Cardiac fibroblast (primary cell): ENCODE results near the gene RMRP.
A peak's percentile ranks its signal among the peaks of the same experiment; 100 is the strongest.

Experiments
- DNase-seq, 2 donors: peaks; one replicate each; pipeline versions ENCODE4 v3.0.0 to v3.0.0-alpha.2; 2010; ENCODE audit warnings: low read depth in 2 of 2
- H3K4me3 ChIP-seq, 2 donors: replicated peaks in 1 of 2; 1 replicate in 1 of 2; 2 replicates in 1 of 2; pipeline ENCODE4 v1.5.1; 2011; ENCODE audit warnings: low read depth in 2 of 2, low read length in 2 of 2, mild to moderate bottlenecking in 2 of 2, moderate library complexity in 1 of 2
- CTCF ChIP-seq: IDR thresholded peaks from one replicate; pipeline ENCODE4 v1.5.1; 2011; ENCODE audit warnings: low read depth, mild to moderate bottlenecking, low read length, inconsistent platforms

RMRP gene

DNA sequence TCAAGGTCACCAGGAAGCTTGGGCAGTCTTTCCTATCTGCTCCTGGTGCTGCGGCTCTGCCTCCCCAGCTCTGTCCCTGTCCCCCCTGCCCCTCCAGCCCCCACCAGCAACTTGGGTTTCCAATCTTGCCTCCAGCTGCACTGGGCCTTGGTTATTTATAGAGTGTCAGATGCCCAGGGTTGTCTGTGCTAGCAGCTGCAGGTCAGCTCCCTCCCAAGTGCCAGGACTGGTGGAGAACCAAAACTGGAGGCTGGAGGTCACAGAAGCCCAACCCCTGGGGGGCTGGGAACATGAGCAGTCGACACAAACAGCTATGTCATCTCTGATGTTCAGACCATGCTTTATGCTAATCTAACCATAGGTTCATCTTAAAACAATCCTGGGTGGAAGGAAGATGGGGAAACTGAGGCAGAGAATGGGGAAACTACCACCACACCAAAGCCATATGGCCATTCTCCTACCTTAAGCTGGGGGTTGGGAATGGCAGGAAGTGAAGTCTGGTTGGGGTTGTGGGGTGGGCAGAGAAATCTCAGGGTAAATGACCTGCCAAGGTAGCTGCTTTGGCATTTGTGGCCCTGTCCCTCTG lies 30.2 kb upstream of the RMRP start:
- TF ChIP-seq CTCF, result no peak
- H3K4me3 ChIP-seq, result peak overlapping the region; percentile 73 to 77
- no peak for DNase-seq

- H3K4me3 ChIP-seq, result peak overlapping the region; percentile 73 to 77
- no peak for DNase-seq
- no peak for TF ChIP-seq CTCF
Observed at GRCh38 chr9:35687306-35687705, 29.5 kb upstream of the RMRP start.

- peak; percentile 43 to 74 for DNase-seq
- TF ChIP-seq CTCF, result no peak
- H3K4me3 ChIP-seq, result peak overlapping the region; percentile 3 to 73
Observed at GRCh38 chr9:35686222-35687203, 28.7 kb upstream of the RMRP start.

GRCh38 chr9:35685506-35685905 lies 27.7 kb upstream of the RMRP start:
- no peak for DNase-seq
- no peak for TF ChIP-seq CTCF
- no peak overlapping the region for H3K4me3 ChIP-seq

DNA sequence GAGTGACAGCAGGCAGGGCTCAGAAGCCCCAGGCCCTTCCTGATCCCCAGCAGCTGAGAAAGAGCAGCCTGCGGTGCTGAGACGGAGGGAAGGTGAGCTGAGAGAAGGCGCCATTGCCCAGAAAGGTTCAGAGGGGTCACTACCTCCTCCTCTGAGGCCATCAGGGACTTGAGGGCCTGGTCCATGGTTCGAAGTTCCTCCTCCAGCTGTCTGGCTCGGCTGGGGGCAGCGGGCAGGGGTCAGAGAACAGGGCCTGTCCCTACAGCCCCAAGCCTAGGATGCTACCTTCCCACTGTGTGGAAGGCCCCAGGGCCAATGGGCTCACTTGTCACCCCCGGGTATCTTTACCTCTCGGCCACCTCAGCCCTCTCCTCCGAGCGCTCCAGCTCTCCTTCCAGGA lies 27.1 kb upstream of the RMRP start:
- DNase-seq, result no peak
- H3K4me3 ChIP-seq, result no peak overlapping the region
- TF ChIP-seq CTCF, result no peak

GRCh38 chr9:35683323-35683722 lies 25.5 kb upstream of the RMRP start:
- no peak for TF ChIP-seq CTCF
- no peak for DNase-seq
- no peak overlapping the region for H3K4me3 ChIP-seq
